Activated CD8-positive, alpha-beta T cell treated with anti-CD3 and anti-CD28 coated beads for 36 hours (primary cell): Measurements from ENCODE around the gene RFLNA. TPM values are rescaled to one million over a fixed set of nuclear protein-coding genes. Genes with fewer than 3 reads are reported as not detected.

Source experiments
- ATAC-seq: fragments of 200-7000 bp; cut with Tn5 transposase; one replicate; pipeline ENCODE4 v1.10.0; 2021; ENCODE audit warnings: mild to moderate bottlenecking, moderate library complexity
- CTCF ChIA-PET: fragments of 350-600 bp; sonication (Branson Sonifier 250); formaldehyde crosslinking; loops from one replicate; lab custom pipeline; 2021; ENCODE audit warnings: antibody characterized with exemption; lab: Charles Lee
- POLR2A ChIA-PET: fragments of 350-600 bp; sonication (Branson Sonifier 250); formaldehyde crosslinking; loops from one replicate; lab custom pipeline; 2021; ENCODE audit warnings: antibody characterized with exemption; lab: Charles Lee
- DNase-seq: peaks from one replicate; pipeline ENCODE4 v3.0.0-alpha.2; 2020
- H3K27ac Mint-ChIP-seq: one replicate; pipeline ENCODE4 v1.8.0; 2021; ENCODE audit warnings: mild to moderate bottlenecking, mixed read lengths
- H3K27me3 Mint-ChIP-seq: one replicate; pipeline ENCODE4 v1.8.0; 2021; ENCODE audit warnings: mixed read lengths
- H3K36me3 Mint-ChIP-seq: one replicate; pipeline ENCODE4 v1.8.0; 2021; ENCODE audit warnings: low read depth, mixed read lengths
- H3K4me1 Mint-ChIP-seq: one replicate; pipeline ENCODE4 v1.8.0; 2021; ENCODE audit warnings: low read depth, mixed read lengths
- H3K4me3 Mint-ChIP-seq: one replicate; pipeline ENCODE4 v1.8.0; 2021; ENCODE audit warnings: mild to moderate bottlenecking, moderate library complexity, mixed read lengths
- H3K9me3 Mint-ChIP-seq: one replicate; pipeline ENCODE4 v1.8.0; 2021; ENCODE audit warnings: mixed read lengths
- CTCF ChIP-seq: fragments of 200-600 bp; IDR thresholded peaks from one replicate; pipeline ENCODE4 v1.8.0; 2022; ENCODE audit warnings: antibody characterized with exemption, mild to moderate bottlenecking
- intact Hi-C: fragments of 100-400 bp; cut with micrococcal nuclease; formaldehyde crosslinking; loops from one replicate; pipeline ENCODE4 v1.10.0; 2022
- total RNA-seq, 2 experiments: library from RNA; stranded (reverse); gene quantifications; one replicate each; pipeline ENCODE4 v1.2.3, GENCODE V29; 2021

RFLNA gene
- total RNA-seq, 2 experiments from 2014 or later = not detected

DNA sequence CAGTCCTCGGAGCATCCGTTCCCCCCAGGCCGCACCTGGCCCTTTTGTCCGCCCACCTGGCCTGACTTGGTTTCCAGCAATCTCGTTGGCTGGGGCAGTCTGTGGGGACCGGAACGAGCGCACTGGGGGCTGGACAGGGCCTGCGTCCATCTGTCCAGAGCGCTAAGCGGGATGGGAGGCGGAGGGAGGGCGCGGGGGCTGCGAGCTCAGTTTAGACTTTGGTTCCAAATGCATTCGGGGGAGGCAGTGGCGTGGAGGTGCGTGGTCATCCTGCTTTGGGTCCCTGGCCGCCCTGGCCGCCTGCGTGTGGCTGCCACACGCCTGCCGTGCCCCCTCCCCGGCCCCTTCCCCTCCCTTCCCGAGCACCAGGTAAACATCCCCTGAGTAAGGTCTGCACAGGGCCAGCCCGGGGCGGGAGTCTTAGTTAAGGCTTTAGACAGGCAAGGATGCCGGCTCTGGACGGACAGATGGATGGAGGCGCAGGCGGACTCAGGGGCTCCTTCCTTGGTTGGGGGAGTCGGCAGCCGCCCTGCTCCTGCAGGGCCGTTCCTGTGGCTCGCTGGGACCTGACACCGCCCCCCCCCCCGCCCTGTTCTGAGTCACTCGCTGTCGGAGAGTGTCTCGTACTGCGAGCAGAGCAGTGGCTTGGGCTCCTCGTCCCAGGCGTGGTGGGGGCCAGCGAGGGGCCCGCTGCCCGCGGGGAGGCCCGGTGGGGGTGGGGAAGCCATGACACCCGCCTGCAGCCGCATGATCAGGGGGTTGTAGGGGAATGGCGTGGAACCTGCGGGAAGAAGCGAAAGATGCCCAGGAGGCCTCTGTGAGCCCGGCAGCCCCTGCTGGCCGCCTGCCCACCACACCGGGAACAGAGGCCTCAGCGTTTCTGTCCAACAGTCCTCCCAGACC, 30.2 kb downstream of the RFLNA start:
- TF ChIP-seq CTCF = no peak
- Mint-ChIP-seq H3K27me3 (no peaks in the 10 kb centered on the region), H3K27ac (no peak overlapping the region), H3K36me3 (peaks cover 25% of the 10 kb centered on the region), H3K4me3 (no peak overlapping the region), H3K4me1 (no peaks in the 10 kb centered on the region), H3K9me3 (peaks cover 14% of the 10 kb centered on the region)
- ChIA-PET CTCF (no interaction called here), POLR2A (no interaction called here)
- ATAC-seq (no peak), DNase-seq (no peak)
- intact Hi-C loops = no loop called here

GRCh38 chr12:124326104-124326503, 31.2 kb downstream of the RFLNA start:
- peaks cover 25% of the 10 kb centered on the region for H3K36me3 Mint-ChIP-seq
- CTCF ChIA-PET = no interaction called here
- DNase-seq (no peak), ATAC-seq (no peak)
- no peaks in the 10 kb centered on the region for H3K27me3 Mint-ChIP-seq
- POLR2A ChIA-PET = no interaction called here
- no peaks in the 10 kb centered on the region for H3K4me1 Mint-ChIP-seq
- TF ChIP-seq CTCF = no peak
- H3K9me3 Mint-ChIP-seq = peaks cover 14% of the 10 kb centered on the region
- intact Hi-C loops = no loop called here
- H3K27ac Mint-ChIP-seq = no peak overlapping the region
- H3K4me3 Mint-ChIP-seq = no peak overlapping the region

DNA sequence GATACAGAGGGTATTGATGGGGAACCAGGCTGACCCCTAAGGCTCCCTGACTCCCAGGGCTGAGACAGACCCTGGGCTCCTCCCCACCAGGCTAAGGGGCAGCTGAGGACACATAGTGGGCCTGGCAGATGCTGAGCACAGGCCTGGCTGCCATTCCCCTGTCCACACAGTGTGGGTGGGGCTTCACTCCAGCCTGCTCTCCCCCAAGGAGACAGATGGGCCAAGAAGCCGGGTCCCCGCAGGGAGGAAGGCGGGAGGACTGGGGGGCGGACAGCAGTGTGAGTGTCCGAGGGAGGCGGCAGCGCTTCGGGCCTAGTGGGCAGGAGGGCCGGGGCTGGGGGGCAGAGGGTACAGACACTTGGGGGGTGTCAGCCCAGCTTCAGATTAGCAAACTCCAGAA, 32.0 kb downstream of the RFLNA start:
- ATAC-seq = no peak
- TF ChIP-seq CTCF = no peak
- ChIA-PET POLR2A (no interaction called here), CTCF (no interaction called here)
- peaks cover 14% of the 10 kb centered on the region for H3K9me3 Mint-ChIP-seq
- no peak for DNase-seq
- H3K27ac Mint-ChIP-seq = no peak overlapping the region
- H3K36me3 Mint-ChIP-seq = peaks cover 25% of the 10 kb centered on the region
- no peak overlapping the region for H3K4me3 Mint-ChIP-seq
- H3K4me1 Mint-ChIP-seq = no peaks in the 10 kb centered on the region
- intact Hi-C loops = no loop called here
- H3K27me3 Mint-ChIP-seq = no peaks in the 10 kb centered on the region

GRCh38 chr12:124327362-124328043, 32.6 kb downstream of the RFLNA start:
- Mint-ChIP-seq H3K27me3 (no peaks in the 10 kb centered on the region), H3K4me1 (no peaks in the 10 kb centered on the region), H3K36me3 (peaks cover 28% of the 10 kb centered on the region), H3K9me3 (peaks cover 14% of the 10 kb centered on the region), H3K27ac (no peak overlapping the region), H3K4me3 (no peak overlapping the region)
- ATAC-seq (no peak), DNase-seq (no peak)
- POLR2A ChIA-PET = no interaction called here
- CTCF ChIA-PET = no interaction called here
- intact Hi-C loops = no loop called here
- TF ChIP-seq CTCF = no peak

DNA sequence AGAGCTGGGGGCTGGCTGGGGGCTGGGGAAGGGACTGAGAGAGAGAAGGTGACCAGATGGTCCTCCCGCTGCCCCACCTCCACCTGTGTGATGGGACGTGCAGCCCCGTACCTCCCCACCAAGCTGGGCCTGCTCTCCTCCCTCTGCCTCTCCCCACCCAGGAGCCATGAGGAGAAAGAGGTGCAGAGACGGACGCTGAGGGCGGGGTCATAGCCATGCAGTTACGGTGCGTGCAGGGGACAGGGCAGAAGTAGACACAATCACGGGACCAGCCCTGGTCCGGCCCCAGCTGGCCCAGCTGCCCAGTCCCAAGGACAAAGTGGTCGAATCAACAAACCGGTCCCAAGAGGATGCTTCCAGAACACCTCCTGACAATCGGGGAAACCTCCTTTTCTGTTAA, 33.2 kb downstream of the RFLNA start:
- no peak for TF ChIP-seq CTCF
- intact Hi-C loops = no loop called here
- Mint-ChIP-seq H3K36me3 (peaks cover 28% of the 10 kb centered on the region), H3K27ac (no peak overlapping the region), H3K4me1 (no peaks in the 10 kb centered on the region), H3K9me3 (peaks cover 14% of the 10 kb centered on the region), H3K27me3 (no peaks in the 10 kb centered on the region), H3K4me3 (no peak overlapping the region)
- DNase-seq (no peak), ATAC-seq (no peak)
- ChIA-PET POLR2A (no interaction called here), CTCF (no interaction called here)
